ENCODE measurements around the gene ALDH5A1. TPM values are rescaled to one million over a fixed set of nuclear protein-coding genes. Genes with fewer than 3 reads are reported as not detected.
"Not testable (repeated sequence)": the region's sequence is repeated elsewhere in the genome, so short reads cannot be mapped to it uniquely, and the experiment has no call there.

The ALDH5A1 gene
- total RNA-seq, 2 donors from 2014 or later = 5.0 to 10.0 TPM

- TF ChIP-seq CTCF (IDR thresholded peaks at IDR 0.05) = no peak
- Histone ChIP-seq H3K27me3 (no peaks in the 10 kb centered on the region), H3K27ac (no peak overlapping the region), H3K36me3 (peaks cover 28% of the 10 kb centered on the region), H3K4me1 (no peaks in the 10 kb centered on the region), H3K9me3 (peaks cover 0 to 3% of the 10 kb centered on the region in 2 donors), H3K4me3 (no peak overlapping the region)
- DNase-seq (ENCODE audit: low spot score) = no peak
Measured at GRCh38 chr6:24506814-24507520, 12.2 kb downstream of the ALDH5A1 start.

DNA sequence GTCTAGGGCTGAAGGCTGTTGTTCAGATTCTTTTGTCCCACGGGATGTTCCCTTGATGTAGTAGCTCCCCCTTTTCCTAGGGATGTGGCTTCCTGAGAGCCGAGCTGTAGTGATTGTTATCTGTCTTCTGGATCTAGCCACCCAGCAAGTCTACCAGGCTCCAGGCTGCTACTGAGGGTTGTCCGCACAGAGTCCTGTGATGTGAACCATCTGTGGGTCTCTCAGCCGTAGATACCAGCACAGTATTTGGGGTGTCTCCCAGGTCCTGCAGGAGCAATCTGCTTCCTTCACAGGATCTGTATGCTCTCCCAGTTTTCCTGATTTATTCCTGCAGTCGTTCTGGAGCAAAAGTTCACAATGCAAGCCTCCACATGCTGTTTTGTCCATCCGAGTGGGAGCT is 17.2 kb downstream of the ALDH5A1 start:
- H3K9me3 ChIP-seq, H3K27ac ChIP-seq, H3K36me3 ChIP-seq, H3K27me3 ChIP-seq, H3K4me3 ChIP-seq, H3K4me1 ChIP-seq: not testable (repeated sequence)
- DNase-seq (ENCODE audit: low spot score) = peak; percentile 53

DNA sequence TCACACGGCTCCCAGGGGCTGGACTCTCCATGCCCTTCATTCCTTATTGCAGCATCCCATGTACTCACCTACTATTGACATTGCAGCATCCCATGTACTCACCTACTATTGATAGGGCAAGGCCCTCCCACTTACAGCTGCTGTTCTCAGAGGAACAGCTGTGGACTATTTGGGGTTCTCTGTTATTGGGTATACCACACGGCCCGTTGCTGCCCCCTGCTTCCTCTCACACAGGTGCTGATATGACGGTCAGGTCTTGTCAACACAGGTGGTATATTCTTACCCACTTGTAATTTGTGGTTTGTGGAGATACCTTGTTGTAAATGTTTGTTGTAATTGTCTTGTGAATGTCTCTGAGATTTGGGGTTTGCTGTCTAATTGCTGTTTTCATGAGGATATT is 18.8 kb downstream of the ALDH5A1 start:
- H3K27me3 ChIP-seq = no peaks in the 10 kb centered on the region
- H3K4me1 ChIP-seq = no peaks in the 10 kb centered on the region
- TF ChIP-seq CTCF (IDR thresholded peaks at IDR 0.05) = no peak
- peaks cover 6% of the 10 kb centered on the region for H3K36me3 ChIP-seq
- H3K27ac ChIP-seq = no peak overlapping the region
- no peaks in the 10 kb centered on the region for H3K9me3 ChIP-seq
- peak; percentile 7 for DNase-seq (ENCODE audit: low spot score)
- no peak overlapping the region for H3K4me3 ChIP-seq

- no peak overlapping the region for H3K4me3 ChIP-seq
- DNase-seq (ENCODE audit: low spot score) = no peak
- H3K36me3 ChIP-seq = peaks cover 6% of the 10 kb centered on the region
- H3K27ac ChIP-seq = no peak overlapping the region
- no peaks in the 10 kb centered on the region for H3K9me3 ChIP-seq
- TF ChIP-seq CTCF (IDR thresholded peaks at IDR 0.05) = no peak
- H3K27me3 ChIP-seq = no peaks in the 10 kb centered on the region
- no peaks in the 10 kb centered on the region for H3K4me1 ChIP-seq
Measured at GRCh38 chr6:24517659-24518543, 23.1 kb downstream of the ALDH5A1 start.

DNA sequence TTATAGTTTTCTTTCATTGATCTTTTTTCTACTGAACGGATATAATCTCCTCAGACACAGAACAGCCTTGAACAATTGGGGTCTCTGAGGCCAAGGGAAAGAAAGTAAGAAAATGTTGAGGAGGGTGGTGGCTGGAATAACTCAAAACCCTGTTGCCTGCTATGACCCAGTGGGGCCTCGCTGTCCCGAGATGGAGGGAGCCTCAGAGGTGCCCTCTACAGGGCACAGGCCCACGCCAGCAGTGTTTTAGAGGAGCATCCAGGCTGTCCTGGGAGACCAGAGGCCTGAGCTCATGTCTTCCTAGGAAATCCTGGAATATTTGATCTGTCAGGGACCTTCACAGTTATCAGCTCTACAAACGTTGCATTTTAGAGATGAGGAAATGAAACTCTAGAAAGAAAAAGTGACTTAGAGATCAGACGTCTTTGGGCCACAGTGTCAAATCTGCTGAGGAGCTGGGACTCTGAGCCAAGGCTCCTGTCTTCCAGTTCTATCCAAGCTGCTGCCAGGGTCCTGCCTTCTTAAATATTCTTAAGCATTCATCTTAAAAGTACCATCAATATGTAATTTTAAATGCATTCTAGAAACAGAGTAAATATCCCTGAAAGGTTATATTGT is 26.3 kb downstream of the ALDH5A1 start:
- no peaks in the 10 kb centered on the region for H3K27me3 ChIP-seq

More for the DNA sequence above, 26.3 kb downstream of the ALDH5A1 start:
- Histone ChIP-seq H3K36me3 (no peaks in the 10 kb centered on the region), H3K4me3 (no peak overlapping the region), H3K9me3 (no peaks in the 10 kb centered on the region), H3K27ac (no peak overlapping the region), H3K4me1 (no peaks in the 10 kb centered on the region)
- no peak for DNase-seq (ENCODE audit: low spot score)
- TF ChIP-seq CTCF (IDR thresholded peaks at IDR 0.05) = peak; percentile 36 to 65
